Neural cell (in vitro differentiated cells): ENCODE results near the gene SLC44A4. TPM values are rescaled to one million over a fixed set of nuclear protein-coding genes. Genes with fewer than 3 reads are reported as not detected.

Experiments
- H2AFZ ChIP-seq: fragments of 200-600, 300-800 bp; sonication (generic), shearing (Covaris generic); 2 replicates; pipeline ENCODE4 v1.6.0; 2014; ENCODE audit warnings: low read depth, mild to moderate bottlenecking, antibody characterized with exemption, low read length, moderate library complexity
- H3F3A ChIP-seq: fragments of 200-600 bp; shearing (Covaris generic); 2 replicates; pipeline ENCODE4 v1.6.1; 2016; ENCODE audit warnings: mild to moderate bottlenecking, moderate library complexity, mixed read lengths, antibody characterized with exemption, low read length; ENCODE audit not compliant: insufficient read depth, poor library complexity, severe bottlenecking
- H3K27ac ChIP-seq: fragments of 200-600, 300-800 bp; sonication (generic), shearing (Covaris generic); 2 replicates; pipeline ENCODE4 v1.5.1; 2014; ENCODE audit warnings: mild to moderate bottlenecking, low read length, moderate library complexity
- H3K27me3 ChIP-seq: fragments of 300-800, 200-600 bp; sonication (generic), shearing (Covaris generic); 2 replicates; pipeline ENCODE4 v1.6.0; 2014; ENCODE audit warnings: mild to moderate bottlenecking, low read depth, low read length, moderate library complexity; ENCODE audit not compliant: insufficient read depth
- H3K36me3 ChIP-seq: fragments of 300-800, 200-600 bp; sonication (generic), shearing (Covaris generic); 2 replicates; pipeline ENCODE4 v1.5.1; 2014; ENCODE audit warnings: mild to moderate bottlenecking, antibody characterized with exemption, low read length, moderate library complexity; ENCODE audit not compliant: insufficient read depth
- H3K4me2 ChIP-seq: fragments of 300-800, 200-600 bp; sonication (generic), shearing (Covaris generic); 2 replicates; pipeline ENCODE4 v1.6.0; 2014; ENCODE audit warnings: mild to moderate bottlenecking, low read length
- H3K4me3 ChIP-seq: fragments of 300-800, 200-600 bp; sonication (generic), shearing (Covaris generic); 2 replicates; pipeline ENCODE4 v1.5.1; 2014; ENCODE audit warnings: mild to moderate bottlenecking, low read length, moderate library complexity
- H3K79me2 ChIP-seq: fragments of 200-600 bp; shearing (Covaris generic); replicated peaks from 2 replicates; pipeline ENCODE4 v1.6.0; 2014; ENCODE audit warnings: mild to moderate bottlenecking, low read length, moderate library complexity; ENCODE audit not compliant: insufficient read depth
- H3K9ac ChIP-seq: fragments of 300-800, 200-600 bp; sonication (generic), shearing (Covaris generic); 2 replicates; pipeline ENCODE4 v1.6.1; 2016; ENCODE audit warnings: mild to moderate bottlenecking, low read length, mixed read lengths
- H3K9me2 ChIP-seq: fragments of 200-600 bp; shearing (Covaris generic); 2 replicates; pipeline ENCODE4 v1.6.1; 2016; ENCODE audit warnings: mild to moderate bottlenecking, low read length, mixed read lengths; ENCODE audit not compliant: insufficient read depth
- H3K9me3 ChIP-seq: fragments of 200-600, 300-800 bp; sonication (generic), shearing (Covaris generic); 2 replicates; pipeline ENCODE4 v1.6.1; 2016; ENCODE audit warnings: mild to moderate bottlenecking, mixed run types, low read length, moderate library complexity, mixed read lengths
- H4K20me1 ChIP-seq: fragments of 200-600 bp; shearing (Covaris generic); 2 replicates; pipeline ENCODE4 v1.6.1; 2016; ENCODE audit warnings: mild to moderate bottlenecking, mixed run types; ENCODE audit not compliant: insufficient read depth
- EP300 ChIP-seq: fragments of 450-650 bp; conservative IDR thresholded peaks from 2 replicates; pipeline ENCODE4 v1.6.1; 2014; ENCODE audit warnings: antibody characterized with exemption, mild to moderate bottlenecking, moderate library complexity; ENCODE audit not compliant: poor library complexity, severe bottlenecking
- EZH2 ChIP-seq: fragments of 200-600, 300-800 bp; shearing (Covaris generic), sonication (generic); IDR thresholded peaks from 2 replicates; pipeline ENCODE4 v1.6.1; 2014; ENCODE audit warnings: antibody characterized with exemption, low read length, borderline replicate concordance, mild to moderate bottlenecking; ENCODE audit not compliant: insufficient read depth, poor library complexity, severe bottlenecking
- MXI1 ChIP-seq: fragments of 450-650 bp; conservative IDR thresholded peaks from 2 replicates; pipeline ENCODE4 v1.6.1; 2014; ENCODE audit warnings: antibody characterized with exemption, mild to moderate bottlenecking; ENCODE audit not compliant: poor library complexity, severe bottlenecking
- POLR2AphosphoS5 ChIP-seq: IDR thresholded peaks from 2 replicates; pipeline ENCODE4 v1.6.1; 2012
- RAD21 ChIP-seq: fragments of 450-650 bp; conservative IDR thresholded peaks from 2 replicates; pipeline ENCODE4 v1.6.1; 2014; ENCODE audit warnings: antibody characterized with exemption, mild to moderate bottlenecking, moderate library complexity
- SMC3 ChIP-seq: fragments of 450-650 bp; conservative IDR thresholded peaks from 2 replicates; pipeline ENCODE4 v1.6.1; 2014; ENCODE audit warnings: antibody characterized with exemption, mild to moderate bottlenecking, moderate library complexity; ENCODE audit not compliant: poor library complexity
- TAF1 ChIP-seq: IDR thresholded peaks from 2 replicates; pipeline ENCODE4 v1.6.1; 2012; ENCODE audit warnings: low read depth
- polyA plus RNA-seq: library from polyadenylated mRNA; depleted of rRNA; stranded (reverse); fragments of >200 nt; gene quantifications from 2 replicates; pipeline ENCODE4 v1.2.3, GENCODE V29; 2014
- TF ChIP-seq, protein P1 (sequence below): fragments of 450-650 bp; IDR thresholded peaks from 2 replicates; pipeline ENCODE4 v1.5.1; 2014; ENCODE audit warnings: antibody characterized with exemption, mild to moderate bottlenecking, moderate library complexity; ENCODE audit not compliant: poor library complexity, severe bottlenecking
- TF ChIP-seq, protein P2 (sequence below): IDR thresholded peaks from 2 replicates; pipeline ENCODE4 v1.6.1; 2012; ENCODE audit warnings: borderline replicate concordance

SLC44A4 gene
- polyA plus RNA-seq, 1 donor from 2014 or later = 0.09 TPM

DNA sequence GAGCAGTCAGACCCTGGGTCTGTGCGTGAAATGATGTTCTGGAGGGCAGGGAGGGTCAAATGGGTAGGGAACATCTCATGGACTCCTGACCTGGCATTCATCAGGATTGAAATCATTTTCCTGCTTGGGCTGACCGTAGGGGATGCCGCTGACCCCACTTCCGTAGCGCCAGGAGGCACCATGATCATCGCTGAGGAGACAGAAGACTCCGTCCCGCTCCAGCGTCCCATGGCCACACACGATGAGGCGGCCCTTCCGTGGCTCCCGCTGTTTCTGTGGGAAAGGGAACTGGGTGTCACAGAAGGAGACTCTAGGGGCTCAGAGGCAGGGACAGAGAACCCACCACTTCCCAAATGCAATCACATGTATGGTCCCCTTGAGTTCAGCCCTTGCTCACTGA, 18.4 kb downstream of the SLC44A4 start:
- Histone ChIP-seq H3K4me3 (no peak overlapping the region), H3K9me3 (no peaks in the 10 kb centered on the region), H3K27ac (no peak overlapping the region), H3K36me3 (no peaks in the 10 kb centered on the region), H2AFZ (no peak overlapping the region), H3K9me2 (no peaks in the 10 kb centered on the region), H3K4me2 (no peak overlapping the region), H3K9ac (no peak overlapping the region), H4K20me1 (no peaks in the 10 kb centered on the region), H3F3A (no peaks in the 10 kb centered on the region), H3K27me3 (no peaks in the 10 kb centered on the region), H3K79me2 (peaks cover 8% of the 10 kb centered on the region)
- TF ChIP-seq EP300 = no peak
- TF ChIP-seq SMC3 = no peak
- TF ChIP-seq, protein P1, sequence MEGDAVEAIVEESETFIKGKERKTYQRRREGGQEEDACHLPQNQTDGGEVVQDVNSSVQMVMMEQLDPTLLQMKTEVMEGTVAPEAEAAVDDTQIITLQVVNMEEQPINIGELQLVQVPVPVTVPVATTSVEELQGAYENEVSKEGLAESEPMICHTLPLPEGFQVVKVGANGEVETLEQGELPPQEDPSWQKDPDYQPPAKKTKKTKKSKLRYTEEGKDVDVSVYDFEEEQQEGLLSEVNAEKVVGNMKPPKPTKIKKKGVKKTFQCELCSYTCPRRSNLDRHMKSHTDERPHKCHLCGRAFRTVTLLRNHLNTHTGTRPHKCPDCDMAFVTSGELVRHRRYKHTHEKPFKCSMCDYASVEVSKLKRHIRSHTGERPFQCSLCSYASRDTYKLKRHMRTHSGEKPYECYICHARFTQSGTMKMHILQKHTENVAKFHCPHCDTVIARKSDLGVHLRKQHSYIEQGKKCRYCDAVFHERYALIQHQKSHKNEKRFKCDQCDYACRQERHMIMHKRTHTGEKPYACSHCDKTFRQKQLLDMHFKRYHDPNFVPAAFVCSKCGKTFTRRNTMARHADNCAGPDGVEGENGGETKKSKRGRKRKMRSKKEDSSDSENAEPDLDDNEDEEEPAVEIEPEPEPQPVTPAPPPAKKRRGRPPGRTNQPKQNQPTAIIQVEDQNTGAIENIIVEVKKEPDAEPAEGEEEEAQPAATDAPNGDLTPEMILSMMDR = no peak
- no peak for TF ChIP-seq EZH2
- TF ChIP-seq MXI1 = no peak
- TF ChIP-seq TAF1 = no peak
- TF ChIP-seq, protein P2, sequence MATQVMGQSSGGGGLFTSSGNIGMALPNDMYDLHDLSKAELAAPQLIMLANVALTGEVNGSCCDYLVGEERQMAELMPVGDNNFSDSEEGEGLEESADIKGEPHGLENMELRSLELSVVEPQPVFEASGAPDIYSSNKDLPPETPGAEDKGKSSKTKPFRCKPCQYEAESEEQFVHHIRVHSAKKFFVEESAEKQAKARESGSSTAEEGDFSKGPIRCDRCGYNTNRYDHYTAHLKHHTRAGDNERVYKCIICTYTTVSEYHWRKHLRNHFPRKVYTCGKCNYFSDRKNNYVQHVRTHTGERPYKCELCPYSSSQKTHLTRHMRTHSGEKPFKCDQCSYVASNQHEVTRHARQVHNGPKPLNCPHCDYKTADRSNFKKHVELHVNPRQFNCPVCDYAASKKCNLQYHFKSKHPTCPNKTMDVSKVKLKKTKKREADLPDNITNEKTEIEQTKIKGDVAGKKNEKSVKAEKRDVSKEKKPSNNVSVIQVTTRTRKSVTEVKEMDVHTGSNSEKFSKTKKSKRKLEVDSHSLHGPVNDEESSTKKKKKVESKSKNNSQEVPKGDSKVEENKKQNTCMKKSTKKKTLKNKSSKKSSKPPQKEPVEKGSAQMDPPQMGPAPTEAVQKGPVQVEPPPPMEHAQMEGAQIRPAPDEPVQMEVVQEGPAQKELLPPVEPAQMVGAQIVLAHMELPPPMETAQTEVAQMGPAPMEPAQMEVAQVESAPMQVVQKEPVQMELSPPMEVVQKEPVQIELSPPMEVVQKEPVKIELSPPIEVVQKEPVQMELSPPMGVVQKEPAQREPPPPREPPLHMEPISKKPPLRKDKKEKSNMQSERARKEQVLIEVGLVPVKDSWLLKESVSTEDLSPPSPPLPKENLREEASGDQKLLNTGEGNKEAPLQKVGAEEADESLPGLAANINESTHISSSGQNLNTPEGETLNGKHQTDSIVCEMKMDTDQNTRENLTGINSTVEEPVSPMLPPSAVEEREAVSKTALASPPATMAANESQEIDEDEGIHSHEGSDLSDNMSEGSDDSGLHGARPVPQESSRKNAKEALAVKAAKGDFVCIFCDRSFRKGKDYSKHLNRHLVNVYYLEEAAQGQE = no peak

DNA sequence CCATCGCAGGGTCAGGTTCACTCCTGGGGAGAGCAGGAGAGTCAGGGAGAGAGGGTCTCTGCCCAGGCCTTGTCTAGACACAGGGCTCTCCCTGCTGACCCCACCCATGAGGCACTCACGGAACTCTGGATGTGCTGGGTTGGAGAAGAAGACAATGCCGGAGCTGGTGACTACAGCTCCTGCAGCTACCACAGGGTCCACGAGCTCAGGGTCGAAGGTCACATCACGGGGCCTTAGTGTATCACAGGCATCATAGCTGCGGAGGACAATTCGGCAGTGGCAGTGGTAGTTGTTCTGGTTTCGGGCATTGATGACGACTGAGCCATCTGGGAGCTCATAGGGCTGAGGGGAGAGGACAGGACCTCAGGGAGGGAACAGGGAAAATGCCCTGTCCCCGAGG, 18.9 kb downstream of the SLC44A4 start:
- H3K9ac ChIP-seq = no peak overlapping the region
- TF ChIP-seq RAD21 = no peak
- TF ChIP-seq SMC3 = no peak
- H3K36me3 ChIP-seq = no peaks in the 10 kb centered on the region
- no peaks in the 10 kb centered on the region for H4K20me1 ChIP-seq
- no peak overlapping the region for H3K4me3 ChIP-seq
- H3K27me3 ChIP-seq = no peaks in the 10 kb centered on the region
- no peak overlapping the region for H3K27ac ChIP-seq
- H3K9me3 ChIP-seq = no peaks in the 10 kb centered on the region
- H3K9me2 ChIP-seq = no peaks in the 10 kb centered on the region
- no peak overlapping the region for H2AFZ ChIP-seq
- no peaks in the 10 kb centered on the region for H3F3A ChIP-seq
- H3K79me2 ChIP-seq = peaks cover 8% of the 10 kb centered on the region
- no peak overlapping the region for H3K4me2 ChIP-seq

DNA sequence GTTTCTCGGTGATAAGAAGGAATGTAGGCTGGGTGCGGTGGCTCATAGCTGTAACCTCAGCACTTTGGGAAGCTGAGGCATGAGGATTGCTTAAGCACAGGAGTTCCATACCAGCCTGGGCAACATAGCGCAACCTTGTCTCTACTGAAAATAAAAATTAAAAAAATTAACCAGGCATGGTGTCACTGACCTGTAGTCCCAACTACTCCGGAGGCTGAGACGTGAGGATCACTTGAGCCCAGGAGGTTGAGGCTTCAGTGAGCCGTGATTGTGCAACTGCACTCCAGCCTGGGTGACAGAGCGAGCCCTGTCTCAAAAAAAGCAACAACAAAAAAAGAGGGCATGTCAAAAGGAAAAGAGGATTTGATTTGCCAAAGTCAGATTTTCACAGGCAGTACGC, 20.1 kb downstream of the SLC44A4 start:
- Histone ChIP-seq H3K27me3 (no peaks in the 10 kb centered on the region), H3F3A (no peaks in the 10 kb centered on the region), H3K36me3 (no peaks in the 10 kb centered on the region), H2AFZ (no peak overlapping the region), H3K9me3 (no peaks in the 10 kb centered on the region), H3K4me3 (no peak overlapping the region), H3K27ac (no peak overlapping the region), H3K79me2 (peaks cover 8% of the 10 kb centered on the region), H3K4me2 (no peak overlapping the region), H3K9ac (no peak overlapping the region), H3K9me2 (no peaks in the 10 kb centered on the region), H4K20me1 (no peaks in the 10 kb centered on the region)
- no peak for TF ChIP-seq EP300
- TF ChIP-seq RAD21 = no peak
- TF ChIP-seq POLR2AphosphoS5 = no peak
- no peak for TF ChIP-seq EZH2
- no peak for TF ChIP-seq TAF1
- TF ChIP-seq, protein P1 = no peak
- TF ChIP-seq, protein P2 = no peak
- TF ChIP-seq SMC3 = no peak
- TF ChIP-seq MXI1 = no peak
